K562 (cell line): ENCODE data around the gene ADARB2. TPM values are rescaled to one million over a fixed set of nuclear protein-coding genes. Genes with fewer than 3 reads are reported as not detected.
A peak's percentile ranks its signal among the peaks of the same experiment; 100 is the strongest.

Experiments used
- ATAC-seq: fragments of 200-7000 bp; cut with Tn5 transposase; 3 replicates; pipeline ENCODE4 v1.9.1; 2020; ENCODE audit warnings: moderate library complexity
- BruUV-seq: library from RNA; stranded (reverse); fragments of 400-500 nt; replicated peaks from 2 replicates; lab custom pipeline; 2021; lab: Mats Ljungman, UMichigan
- CTCF ChIA-PET: fragments of 300-600 bp; formaldehyde crosslinking; extraction: SDS; loops from one replicate; lab custom pipeline; 2021; ENCODE audit warnings: low intra/inter-chr PET ratio; lab: Yijun Ruan, JAX
- POLR2A ChIA-PET: fragments of 300-600, 350-650 bp; sonication (Branson Sonifier 250); formaldehyde crosslinking; extraction: SDS; loops from one replicate; lab custom pipeline; 2021; ENCODE audit warnings: antibody characterized with exemption, inconsistent platforms; lab: Yijun Ruan, JAX
- DNase-seq, 4 experiments: peaks; one replicate each; pipeline versions ENCODE4 v3.0.0 to v3.0.0-alpha.2; 2011 to 2018; ENCODE audit warnings: low spot score in 3 of 4, mixed read lengths in 3 of 4; ENCODE audit errors: extremely low read depth in 1 of 4
- FAIRE-seq: peaks from 2 replicates; lab custom pipeline; 2011; peaks lifted over from hg19 to GRCh38; lab: Jason Lieb, UNC
- H2AFZ ChIP-seq: 2 replicates; pipeline ENCODE4 v1.6.0; 2011; ENCODE audit warnings: low read depth, low read length, control low read depth, inconsistent platforms
- H3K27ac ChIP-seq: fragments of 200-600 bp; 3 replicates; pipeline ENCODE4 v1.8.0; 2011; ENCODE audit warnings: low read depth, mild to moderate bottlenecking, control low read depth, inconsistent platforms, low read length, moderate library complexity, mixed read lengths; ENCODE audit errors: extremely low read depth
- H3K27me3 ChIP-seq, 2 experiments: fragments of 300-600 bp in 1 of 2; 2 replicates in 1 of 2; 3 replicates in 1 of 2; pipeline versions ENCODE4 v1.6.0 to v1.8.0; 2011; ENCODE audit warnings: inconsistent platforms in 2 of 2, low read length in 2 of 2, mild to moderate bottlenecking in 1 of 2, mixed read lengths in 1 of 2, moderate library complexity in 1 of 2; ENCODE audit not compliant: control insufficient read depth in 2 of 2, insufficient read depth in 2 of 2
- H3K36me3 ChIP-seq: fragments of 300-600 bp; 3 replicates; pipeline ENCODE4 v1.8.0; 2011; ENCODE audit warnings: mild to moderate bottlenecking, low read length, inconsistent platforms; ENCODE audit not compliant: control insufficient read depth, insufficient read depth
- H3K4me1 ChIP-seq, 2 experiments: fragments of 200-600 bp in 1 of 2; replicated peaks in 1 of 2; 2 replicates in 1 of 2; 3 replicates in 1 of 2; pipeline versions ENCODE4 v1.5.1 to v1.8.0; 2011; ENCODE audit warnings: inconsistent platforms in 2 of 2, low read length in 2 of 2, mild to moderate bottlenecking in 1 of 2, mixed read lengths in 1 of 2, moderate library complexity in 1 of 2; ENCODE audit not compliant: control insufficient read depth in 2 of 2, insufficient read depth in 2 of 2
- H3K4me2 ChIP-seq: 2 replicates; pipeline ENCODE4 v1.6.1; 2011; ENCODE audit warnings: low read length, control low read depth, inconsistent platforms, mixed read lengths; ENCODE audit not compliant: insufficient read depth
- H3K4me3 ChIP-seq: fragments of 200-600 bp; sonication (generic), shearing (Covaris generic); 2 replicates; pipeline ENCODE4 v1.5.1; 2016; ENCODE audit warnings: control low read depth, inconsistent platforms
- H3K79me2 ChIP-seq: fragments of 200-600 bp; 3 replicates; pipeline ENCODE4 v1.8.0; 2011; ENCODE audit warnings: low read length, inconsistent platforms; ENCODE audit not compliant: control insufficient read depth, insufficient read depth
- H3K9ac ChIP-seq, 2 experiments: 2 replicates each; pipeline versions ENCODE4 v1.6.0 to v1.6.1; 2011; ENCODE audit warnings: low read depth in 2 of 2, low read length in 2 of 2, control low read depth in 1 of 2, inconsistent platforms in 1 of 2, mild to moderate bottlenecking in 1 of 2, mixed read lengths in 1 of 2; ENCODE audit not compliant: insufficient read depth in 1 of 2
- H3K9me1 ChIP-seq: one replicate; pipeline ENCODE4 v1.6.0; 2011; ENCODE audit warnings: inconsistent platforms, mild to moderate bottlenecking, low read length, moderate library complexity; ENCODE audit not compliant: control insufficient read depth, insufficient read depth
- H3K9me3 ChIP-seq: replicated peaks from 2 replicates; pipeline ENCODE4 v1.5.1; 2011; ENCODE audit warnings: low read depth, low read length, inconsistent platforms; ENCODE audit not compliant: control insufficient read depth, insufficient read depth
- H4K20me1 ChIP-seq: replicated peaks from 2 replicates; pipeline ENCODE4 v1.6.1; 2011; ENCODE audit warnings: low read length, inconsistent platforms, mixed read lengths; ENCODE audit not compliant: control insufficient read depth, insufficient read depth
- CEBPB ChIP-seq: fragments of 450-650 bp; IDR thresholded peaks from 2 replicates; pipeline ENCODE4 v1.6.1; 2016; ENCODE audit warnings: missing genetic modification characterization, missing compliant biosample characterization
- DNMT1 ChIP-seq: fragments of 450-650 bp; IDR thresholded peaks from 2 replicates; pipeline ENCODE4 v1.6.1; 2016; ENCODE audit warnings: antibody characterized with exemption, mild to moderate bottlenecking
- GABPA ChIP-seq: fragments of 200-800 bp; sonication (Bioruptor generic); conservative IDR thresholded peaks from 2 replicates; pipeline ENCODE4 v1.6.1; 2016; ENCODE audit warnings: low read depth, missing genetic modification characterization, missing compliant biosample characterization
- HDAC2 ChIP-seq: fragments of 450-650 bp; IDR thresholded peaks from 2 replicates; pipeline ENCODE4 v1.6.1; 2016; ENCODE audit warnings: mild to moderate bottlenecking
- IRF2 ChIP-seq: sonication (generic); formaldehyde crosslinking; IDR thresholded peaks from 2 replicates; pipeline ENCODE4 v1.8.1; 2022; ENCODE audit warnings: mild to moderate bottlenecking, missing genetic modification reagents
- IRF9 ChIP-seq: fragments of 450-650 bp; IDR thresholded peaks from 2 replicates; pipeline ENCODE4 v1.6.1; 2016; ENCODE audit warnings: missing biosample characterization, missing genetic modification characterization
- MTA2 ChIP-seq: fragments of 450-650 bp; IDR thresholded peaks from 2 replicates; pipeline ENCODE4 v1.6.1; 2016; ENCODE audit warnings: low read depth
- NFIC ChIP-seq: fragments of 450-650 bp; IDR thresholded peaks from 2 replicates; pipeline ENCODE4 v1.6.1; 2017; ENCODE audit warnings: mild to moderate bottlenecking, inconsistent platforms
- NUFIP1 ChIP-seq: fragments of 450-650 bp; IDR thresholded peaks from 2 replicates; pipeline ENCODE4 v1.6.1; 2018; ENCODE audit not compliant: partially characterized antibody
- POLR3G ChIP-seq: IDR thresholded peaks from 2 replicates; pipeline ENCODE4 v1.6.1; 2011; ENCODE audit not compliant: insufficient read length, insufficient replicate concordance; ENCODE audit errors: extremely low read depth
- PREB ChIP-seq: sonication (generic); formaldehyde crosslinking; IDR thresholded peaks from 2 replicates; pipeline ENCODE4 v1.8.1; 2023; ENCODE audit warnings: mild to moderate bottlenecking, missing genetic modification reagents
- ZKSCAN1 ChIP-seq: fragments of 150-350 bp; IDR thresholded peaks from 2 replicates; pipeline ENCODE4 v1.6.1; 2016; ENCODE audit warnings: low read depth, low read length
- ZNF717 ChIP-seq: fragments of 250-450 bp; sonication (Bioruptor Pico); IDR thresholded peaks from 2 replicates; pipeline ENCODE4 v1.5.0; 2021
- WGBS: fragments of 100-300 bp; shearing (Covaris generic); methylation state at CpG from one replicate; pipeline ENCODE4 v1.1.6; 2016; ENCODE audit warnings: low coverage, mixed read lengths; ENCODE audit not compliant: insufficient coverage; ENCODE audit errors: missing lambda C conversion rate; 5-methylcytosine and 5-hydroxymethylcytosine counted together
- in situ Hi-C: fragments of 300-500 bp; cut with MboI; formaldehyde crosslinking; loops from 4 replicates; pipeline ENCODE4 v1.15.0; 2018; ENCODE audit warnings: inconsistent platforms, mixed read lengths
- intact Hi-C: fragments of 100-400 bp; cut with micrococcal nuclease; formaldehyde crosslinking; loops from 2 replicates; pipeline ENCODE4 v1.14.2; 2022
- polyA plus RNA-seq, 8 experiments: library from polyadenylated mRNA; depleted of rRNA in 4 of 8; stranded (reverse) in 5 of 8; unstranded in 3 of 8; fragments of >200 nt; fragmentation: Nextera tagmentation in 2 of 8; fragmentation: Illumina TruSeq in 1 of 8; extraction: Ambion mirVana in 2 of 8; extraction: Trizol in 1 of 8; gene quantifications; 2 replicates each; pipeline versions ENCODE4 v1.2.1 to v1.2.3, GENCODE V29; 2011 to 2014; ENCODE audit warnings: inconsistent platforms in 1 of 8, missing spikeins in 1 of 8
- total RNA-seq, 7 experiments: library from RNA; depleted of rRNA in 6 of 7; stranded (reverse); fragments of >200 nt in 6 of 7; fragmentation: Illumina TruSeq in 2 of 7; extraction: Trizol in 2 of 7; gene quantifications; 2 replicates each; pipeline versions ENCODE4 v1.2.1 to v1.2.3, GENCODE V29; 2011 to 2021; ENCODE audit warnings: low replicate concordance in 1 of 7

ADARB2 gene
- total and polyA plus RNA-seq, 9 of the 15 experiments (the other 6 are each of a cell fraction or from before 2014, with no cell fraction given): not detected

- Histone ChIP-seq H4K20me1 (no peaks in the 10 kb centered on the region; the same call in 1 of the 2 replicates), H3K9ac (no peak overlapping the region), H3K4me1 (no peaks in the 10 kb centered on the region; a peak in 1 of 5 replicates), H3K9me3 (no peaks in the 10 kb centered on the region), H3K27ac (no peak overlapping the region; the same call in 2 of the 3 replicates), H3K9me1 (no peaks in the 10 kb centered on the region), H3K4me3 (no peak overlapping the region), H3K36me3 (no peaks in the 10 kb centered on the region), H3K79me2 (no peaks in the 10 kb centered on the region), H3K27me3 (peaks cover 16 to 55% of the 10 kb centered on the region in 2 experiments; a peak in 3 of 5 replicates), H3K4me2 (no peak overlapping the region), H2AFZ (no peak overlapping the region)
- no peak for ATAC-seq
- in situ Hi-C loops (no loop called here), intact Hi-C loops (no loop called here)
- BruUV-seq: no TSS peak
- no peak for DNase-seq
- CTCF ChIA-PET: no interaction called here
- POLR2A ChIA-PET: interaction anchor here (0.8 kb wide), 1 partner anchor 65 kb away, joined by 3 read pairs; no protein-coding TSS in a partner anchor
- WGBS: under 1% methylated on average over 17 of the region's 18 CpGs
- no peak for FAIRE-seq
- TF ChIP-seq CEBPB (tag) (no peak), NFIC (peak; percentile 25; the same call in 1 of the 2 replicates)
These were observed 185.5 kb downstream of the ADARB2 start for GRCh38 chr10:1551636-1552338.

DNA sequence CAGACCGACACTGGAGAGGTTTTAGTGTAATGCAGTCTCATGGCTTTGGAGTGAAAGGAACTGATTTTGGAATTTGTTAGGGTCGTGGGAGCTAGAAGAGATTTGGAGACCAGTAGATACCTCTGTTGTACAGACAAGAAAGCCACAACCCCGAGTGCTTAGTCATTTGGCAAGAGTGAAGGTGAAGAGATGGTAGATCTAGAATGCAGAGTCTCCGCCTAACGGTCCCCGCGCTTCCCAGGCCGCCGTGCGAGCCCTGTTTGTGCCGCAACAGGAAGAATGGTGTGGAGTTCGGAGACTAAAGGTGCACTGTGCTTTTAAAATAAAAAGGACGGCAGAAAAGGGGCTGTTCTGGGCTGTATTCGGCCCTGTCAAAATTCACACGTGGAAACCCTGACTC, 186.7 kb downstream of the ADARB2 start:
- no peaks in the 10 kb centered on the region for H3K9me3 ChIP-seq
- in situ Hi-C loops: no loop called here
- H4K20me1 ChIP-seq: no peaks in the 10 kb centered on the region; the same call in 1 of the 2 replicates
- H3K9ac ChIP-seq: no peak overlapping the region
- H3K4me2 ChIP-seq: no peak overlapping the region
- FAIRE-seq (no peak), ATAC-seq (no peak), DNase-seq (no peak)
- H3K4me3 ChIP-seq: no peak overlapping the region
- WGBS: under 1% methylated on average over 15 of the region's 15 CpGs
- H3K79me2 ChIP-seq: no peaks in the 10 kb centered on the region
- ChIA-PET POLR2A (no interaction called here), CTCF (no interaction called here)
- no peaks in the 10 kb centered on the region for H3K9me1 ChIP-seq
- H3K36me3 ChIP-seq: no peaks in the 10 kb centered on the region
- no peak overlapping the region for H2AFZ ChIP-seq
- no TSS peak for BruUV-seq
- no peak overlapping the region for H3K27ac ChIP-seq
- intact Hi-C loops: no loop called here
- H3K4me1 ChIP-seq: no peaks in the 10 kb centered on the region; a peak in 1 of 5 replicates
- H3K27me3 ChIP-seq: peaks cover 16 to 60% of the 10 kb centered on the region in 2 experiments; a peak in 3 of 5 replicates
- TF ChIP-seq POLR3G (no peak), GABPA (tag) (no peak), DNMT1 (no peak), PREB (CRISPR knock-in tag) (no peak), MTA2 (no peak), IRF2 (CRISPR knock-in tag) (no peak), IRF9 (tag) (no peak), NUFIP1 (no peak), ZNF717 (no peak), ZKSCAN1 (no peak), HDAC2 (no peak)
